Aorta (tissue), 5 donors: Measurements from ENCODE around the gene UBASH3B. TPM values are rescaled to one million over a fixed set of nuclear protein-coding genes. Genes with fewer than 3 reads are reported as not detected.

Source experiments
- ATAC-seq: fragments of 200-7000 bp; cut with Tn5 transposase; one replicate; pipeline ENCODE4 v1.9.1; 2022; ENCODE audit warnings: moderate library complexity; ENCODE audit not compliant: low FRiP score
- DNase-seq, 2 donors: peaks; one replicate each; pipeline ENCODE4 v3.0.0-alpha.2; 2020
- H3K27ac ChIP-seq, 2 donors: one replicate each; pipeline ENCODE4 v1.5.1; 2013; ENCODE audit warnings: low read length in 2 of 2, mild to moderate bottlenecking in 2 of 2, moderate library complexity in 2 of 2, control low read depth in 1 of 2, inconsistent platforms in 1 of 2, low read depth in 1 of 2
- H3K27me3 ChIP-seq, 2 donors: one replicate each; pipeline ENCODE4 v1.6.1; 2013; ENCODE audit warnings: control low read depth in 1 of 2, low read length in 1 of 2, mild to moderate bottlenecking in 1 of 2, moderate library complexity in 1 of 2; ENCODE audit not compliant: insufficient read depth in 2 of 2, control insufficient read depth in 1 of 2
- H3K36me3 ChIP-seq, 2 donors: one replicate each; pipeline ENCODE4 v1.6.1; 2013; ENCODE audit warnings: control low read depth in 1 of 2, low read length in 1 of 2, mild to moderate bottlenecking in 1 of 2; ENCODE audit not compliant: insufficient read depth in 2 of 2, control insufficient read depth in 1 of 2
- H3K4me1 ChIP-seq, 2 donors: one replicate each; pipeline ENCODE4 v1.6.1; 2013; ENCODE audit warnings: low read length in 2 of 2, control low read depth in 1 of 2, mild to moderate bottlenecking in 1 of 2, moderate library complexity in 1 of 2; ENCODE audit not compliant: insufficient read depth in 2 of 2, control insufficient read depth in 1 of 2
- H3K4me3 ChIP-seq, 2 donors: one replicate each; pipeline ENCODE4 v1.5.1; 2013; ENCODE audit warnings: low read length in 2 of 2, control low read depth in 1 of 2, mild to moderate bottlenecking in 1 of 2
- H3K9me3 ChIP-seq: one replicate; pipeline ENCODE4 v1.6.1; 2013; ENCODE audit warnings: mild to moderate bottlenecking, low read length; ENCODE audit not compliant: control insufficient read depth
- WGBS, 2 donors: extraction: QIAGEN DNeasy Blood & Tissue Kit; methylation state at CpG; one replicate each; pipeline ENCODE4 v1.1.7; 2013; 5-methylcytosine and 5-hydroxymethylcytosine counted together
- intact Hi-C, 2 donors: fragments of 100-400 bp; cut with DNase I; formaldehyde crosslinking; loops; one replicate each; pipeline versions ENCODE4 v1.14.2 to v1.15.0; 2022
- polyA plus RNA-seq, 2 donors: library from polyadenylated mRNA; stranded (reverse); fragments of 200-250 nt; gene quantifications; one replicate each; pipeline ENCODE4 v1.2.3, GENCODE V29; 2013
- total RNA-seq, 2 donors: library from RNA; stranded (reverse); fragmentation: NEBNext Ultra II Directional; extraction: Animal tissue kit (Norgen Biotek cat#: 25700); gene quantifications; one replicate each; pipeline ENCODE4 v1.2.1, GENCODE V29; 2021
- donor health status: healthy with polysubstance abuse.
- donor health status: Bipolar disorder and iron deficiency.
- donor health status: DM: no; HTN: no; CAD: no.
- donor health status: DM: no; HTN: no; CAD: no.
- donor health status: DM: yes; HTN: yes; CAD: no.

UBASH3B gene
- total and polyA plus RNA-seq, 4 donors: 0.28 to 15.1 (median 6.0) TPM

DNA sequence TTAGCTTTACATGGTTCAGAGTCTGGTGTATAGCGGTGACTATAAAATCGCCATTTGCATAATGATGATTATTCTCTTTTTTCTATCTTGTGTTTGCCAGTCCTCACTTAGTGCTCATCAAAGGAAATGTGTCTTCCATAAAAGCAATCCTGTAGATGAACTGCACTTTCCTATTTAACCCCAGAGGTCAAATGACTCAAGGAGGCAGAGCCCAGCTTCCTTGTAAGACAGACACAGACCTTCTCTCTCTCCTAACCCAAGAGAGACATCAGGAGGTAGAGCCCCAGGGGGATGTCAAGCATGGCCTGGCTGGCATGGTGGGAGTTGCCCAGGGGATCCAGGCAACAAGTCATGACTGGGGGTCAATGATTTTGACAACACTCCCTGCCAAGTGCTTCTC is 135.9 kb downstream of the UBASH3B start:
- H3K36me3 ChIP-seq: peaks cover 0 to 3% of the 10 kb centered on the region in 2 donors
- no peaks in the 10 kb centered on the region for H3K27me3 ChIP-seq
- WGBS, 2 donors: 98 to 99% methylated on average over 2 of the region's 2 CpGs
- H3K4me1 ChIP-seq: no peaks in the 10 kb centered on the region
- intact Hi-C loops: loop anchor here in 1 of 2 donors (10.0 kb wide), 1 partner anchor 63 kb away; no protein-coding TSS in a partner anchor
- H3K4me3 ChIP-seq: no peak overlapping the region
- DNase-seq: no peak
- no peak overlapping the region for H3K27ac ChIP-seq
- ATAC-seq: no peak
- no peaks in the 10 kb centered on the region for H3K9me3 ChIP-seq

DNA sequence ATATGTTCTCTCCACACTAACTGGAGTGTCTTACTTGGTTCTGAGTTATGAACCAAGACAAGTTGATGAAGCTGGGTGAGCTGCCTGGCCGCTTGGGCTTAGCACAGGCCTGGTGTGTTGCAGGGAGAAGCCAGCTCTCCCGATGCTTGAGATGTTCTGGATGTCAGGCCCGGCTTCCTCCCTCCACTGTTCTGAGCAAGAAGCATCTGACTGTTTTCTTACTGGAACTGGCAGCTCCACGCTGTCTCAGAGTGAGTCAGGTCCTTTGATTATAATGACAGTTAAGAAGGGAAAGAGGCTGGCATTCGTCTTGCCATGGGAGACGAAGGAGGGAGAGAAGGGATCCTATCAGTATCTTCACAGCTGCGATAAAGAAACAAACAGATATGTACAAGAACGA is 136.3 kb downstream of the UBASH3B start:
- Histone ChIP-seq H3K9me3 (no peaks in the 10 kb centered on the region), H3K36me3 (peaks cover 1 to 3% of the 10 kb centered on the region in 2 donors), H3K27me3 (no peaks in the 10 kb centered on the region), H3K27ac (no peak overlapping the region), H3K4me1 (no peaks in the 10 kb centered on the region), H3K4me3 (no peak overlapping the region)
- WGBS, 2 donors: 84 to 85% methylated on average over 8 of the region's 8 CpGs
- DNase-seq (no peak), ATAC-seq (no peak)
- intact Hi-C loops: loop anchor here in 1 of 2 donors (10.0 kb wide), 1 partner anchor 63 kb away; no protein-coding TSS in a partner anchor

DNA sequence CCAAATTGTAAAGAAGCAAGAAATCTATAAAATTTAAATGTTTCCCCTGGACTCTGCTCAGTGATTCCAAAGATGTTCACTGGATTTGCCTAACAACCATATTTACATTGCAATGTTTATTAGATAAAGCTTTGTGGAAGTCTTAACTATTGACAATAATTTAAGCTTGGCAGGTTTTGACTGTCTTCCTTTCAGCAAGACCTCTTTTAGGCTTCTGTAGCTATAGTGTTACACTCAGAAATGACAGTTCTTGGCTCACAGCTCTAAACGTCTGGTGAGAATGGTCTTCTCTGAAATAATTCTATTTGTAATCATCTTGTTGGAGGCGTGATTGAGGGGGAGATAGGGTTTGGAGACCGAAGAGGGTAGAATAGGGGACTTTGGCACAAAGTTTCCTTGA is 138.0 kb downstream of the UBASH3B start:
- no peak overlapping the region for H3K4me3 ChIP-seq
- H3K4me1 ChIP-seq: no peaks in the 10 kb centered on the region
- no peaks in the 10 kb centered on the region for H3K9me3 ChIP-seq
- H3K27ac ChIP-seq: no peak overlapping the region
- intact Hi-C loops: loop anchor here in 1 of 2 donors (10.0 kb wide), 1 partner anchor 61 kb away; no protein-coding TSS in a partner anchor
- H3K27me3 ChIP-seq: no peaks in the 10 kb centered on the region
- peaks cover 3 to 6% of the 10 kb centered on the region in 2 donors for H3K36me3 ChIP-seq
- DNase-seq: no peak
- ATAC-seq: no peak
- 43 to 50% methylated on average over 3 of the region's 3 CpGs for WGBS, 2 donors

DNA sequence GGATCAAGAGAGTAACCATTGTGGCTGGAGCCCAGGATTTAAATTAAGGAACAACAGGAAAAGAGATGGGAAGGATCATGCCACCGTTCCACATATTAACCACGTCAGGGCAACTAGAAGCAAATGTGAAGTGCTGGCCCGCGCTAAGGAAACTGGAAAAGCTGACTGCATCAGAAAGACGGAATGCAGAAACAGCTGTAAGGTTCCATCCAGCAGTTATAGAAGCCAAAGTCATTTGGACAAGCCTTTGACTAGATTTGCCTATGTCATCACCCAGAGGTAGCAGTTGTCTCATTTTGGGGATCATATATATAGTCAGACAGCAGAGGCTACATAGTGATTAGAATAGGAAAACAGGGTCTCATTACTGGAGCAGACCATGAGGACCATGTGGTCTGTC is 139.8 kb downstream of the UBASH3B start:
- DNase-seq (no peak), ATAC-seq (no peak)
- Histone ChIP-seq H3K27me3 (no peaks in the 10 kb centered on the region), H3K4me1 (no peaks in the 10 kb centered on the region), H3K9me3 (no peaks in the 10 kb centered on the region), H3K4me3 (no peak overlapping the region), H3K36me3 (peaks cover 3 to 6% of the 10 kb centered on the region in 2 donors), H3K27ac (no peak overlapping the region)
- WGBS, 2 donors: 89 to 93% methylated on average over 5 of the region's 5 CpGs
- intact Hi-C loops: loop anchor here in 1 of 2 donors (10.0 kb wide), 1 partner anchor 59 kb away; no protein-coding TSS in a partner anchor

DNA sequence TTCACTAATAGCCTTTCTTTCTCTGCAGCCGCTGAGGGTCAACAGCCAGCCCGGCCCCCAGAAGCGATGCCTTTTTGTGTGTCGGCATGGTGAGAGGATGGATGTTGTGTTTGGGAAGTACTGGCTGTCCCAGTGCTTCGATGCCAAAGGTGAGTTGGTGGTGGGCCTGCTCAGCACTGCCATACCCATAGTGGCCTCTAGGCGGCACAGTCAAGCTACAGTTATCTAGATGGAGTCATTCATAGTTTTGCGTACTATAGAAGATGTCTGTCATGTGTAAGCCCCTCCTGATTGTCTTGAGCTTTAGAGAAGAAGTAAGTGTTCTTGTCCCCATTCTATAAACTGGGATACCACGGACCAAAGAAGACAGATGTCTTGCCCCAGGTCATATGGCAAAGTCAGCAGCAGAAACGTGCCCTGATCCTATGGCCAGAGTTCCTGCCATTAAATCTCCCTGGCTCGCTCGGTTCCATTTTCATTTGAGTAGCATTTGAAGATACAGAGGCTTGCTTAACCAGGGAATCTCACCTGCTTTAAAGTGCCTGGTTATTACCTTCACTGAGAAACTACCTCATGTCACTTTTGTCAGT is 140.7 kb downstream of the UBASH3B start:
- no peak overlapping the region for H3K27ac ChIP-seq
- 69 to 71% methylated on average over 11 of the region's 11 CpGs for WGBS, 2 donors
- peaks cover 3 to 6% of the 10 kb centered on the region in 2 donors for H3K36me3 ChIP-seq
- H3K4me1 ChIP-seq: no peaks in the 10 kb centered on the region
- ATAC-seq: peak; percentile 60
- no peaks in the 10 kb centered on the region for H3K27me3 ChIP-seq
- no peak overlapping the region for H3K4me3 ChIP-seq
- no peaks in the 10 kb centered on the region for H3K9me3 ChIP-seq
- DNase-seq: peak in 1 of 2 donors; percentile 78
- intact Hi-C loops: loop anchor here in 1 of 2 donors (10.0 kb wide), 1 partner anchor 59 kb away; no protein-coding TSS in a partner anchor

DNA sequence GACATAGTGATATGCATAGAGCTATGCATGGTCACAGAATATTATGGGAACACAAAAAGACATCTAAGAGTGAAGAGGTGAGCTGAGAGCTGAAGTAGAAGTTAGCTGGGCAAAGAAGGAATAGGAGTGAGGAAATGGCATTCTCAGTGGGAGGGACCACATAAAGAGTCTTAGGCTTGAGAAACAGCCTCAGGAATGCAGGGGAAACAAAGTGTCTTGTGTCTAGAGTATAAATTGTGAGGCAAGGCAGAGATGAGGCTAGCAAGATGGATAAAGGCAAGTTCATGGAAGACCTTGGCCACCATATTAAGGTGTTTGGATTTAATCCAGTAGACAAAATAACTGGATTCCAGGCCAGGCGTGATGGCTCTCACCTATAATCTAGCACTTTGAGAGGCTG is 142.1 kb downstream of the UBASH3B start:
- Histone ChIP-seq H3K27ac (no peak overlapping the region), H3K9me3 (no peaks in the 10 kb centered on the region), H3K36me3 (peaks cover 3 to 6% of the 10 kb centered on the region in 2 donors), H3K27me3 (no peaks in the 10 kb centered on the region), H3K4me1 (no peaks in the 10 kb centered on the region), H3K4me3 (no peak overlapping the region)
- intact Hi-C loops: loop anchor here in 1 of 2 donors (10.0 kb wide), 1 partner anchor 57 kb away; no protein-coding TSS in a partner anchor
- ATAC-seq (no peak), DNase-seq (no peak)
- 88 to 94% methylated on average over 1 of the region's 1 CpG for WGBS, 2 donors

DNA sequence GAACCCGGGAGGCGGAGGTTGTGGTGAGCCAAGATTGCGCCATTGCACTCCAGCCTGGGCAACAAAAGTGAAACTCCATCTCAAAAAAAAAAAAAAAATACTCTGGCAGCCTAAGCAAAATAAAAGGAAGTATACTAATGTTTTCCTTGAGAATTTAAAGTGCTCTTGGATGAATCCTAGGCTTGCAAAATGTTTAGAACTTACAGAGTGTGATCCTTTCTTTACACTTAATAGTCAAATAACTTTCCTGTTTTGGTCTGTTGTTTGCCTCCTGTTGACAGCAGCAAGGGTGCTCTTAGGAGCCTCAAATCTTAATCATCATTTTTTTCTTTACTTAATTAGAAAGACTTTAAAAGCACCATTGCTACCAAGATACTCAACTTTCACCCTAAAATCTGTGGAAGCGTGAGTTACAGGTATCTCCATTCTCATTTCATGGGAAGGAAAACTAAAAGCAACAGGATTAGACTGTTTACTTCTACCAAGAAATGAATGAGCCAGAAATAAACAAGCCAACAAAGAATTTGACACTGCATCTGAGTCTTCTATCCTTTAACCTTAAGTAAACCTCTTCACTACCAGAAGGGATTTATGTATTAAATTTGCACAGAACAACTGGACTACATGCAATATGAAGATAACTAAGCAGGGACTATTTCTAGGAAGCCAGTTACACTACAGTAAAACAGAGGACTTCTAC is 144.0 kb downstream of the UBASH3B start:
- no peak for DNase-seq
- 74 to 78% methylated on average over 4 of the region's 4 CpGs for WGBS, 2 donors

DNA sequence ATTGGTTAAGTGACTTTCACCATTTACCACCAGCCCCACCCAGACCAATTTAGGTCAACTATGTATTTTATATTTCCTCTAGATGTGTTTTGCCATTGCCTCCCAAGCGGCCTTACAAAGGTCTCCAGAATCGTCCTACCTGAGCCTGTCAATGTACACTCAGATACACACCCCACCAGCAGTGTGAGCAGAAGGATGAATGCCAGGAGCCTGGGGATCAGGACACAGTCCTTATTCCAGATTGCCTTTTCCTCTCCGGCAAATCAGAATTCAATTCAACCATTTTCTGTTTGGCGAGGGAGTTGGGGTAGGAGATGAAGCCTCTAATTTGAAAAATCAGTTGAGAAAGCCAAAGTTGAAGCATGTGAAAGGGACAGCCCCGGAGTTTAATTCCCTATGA is 147.4 kb downstream of the UBASH3B start:
- WGBS, 2 donors: 95 to 96% methylated on average over 5 of the region's 5 CpGs
- ATAC-seq (no peak), DNase-seq (no peak)
- intact Hi-C loops: no loop called here
- Histone ChIP-seq H3K4me3 (no peak overlapping the region), H3K27ac (no peak overlapping the region), H3K9me3 (no peaks in the 10 kb centered on the region), H3K27me3 (no peaks in the 10 kb centered on the region), H3K4me1 (no peaks in the 10 kb centered on the region), H3K36me3 (peaks cover 0 to under 1% of the 10 kb centered on the region in 2 donors)

More for the DNA sequence above, 144.0 kb downstream of the UBASH3B start:
- intact Hi-C loops: loop anchor here in 1 of 2 donors (10.0 kb wide), 1 partner anchor 55 kb away; no protein-coding TSS in a partner anchor
- Histone ChIP-seq H3K36me3 (peaks cover 3 to 6% of the 10 kb centered on the region in 2 donors), H3K27me3 (no peaks in the 10 kb centered on the region), H3K4me3 (no peak overlapping the region), H3K4me1 (no peaks in the 10 kb centered on the region), H3K27ac (no peak overlapping the region), H3K9me3 (no peaks in the 10 kb centered on the region)
- ATAC-seq: no peak
